Measurements from ENCODE around the gene NCK2.

DNA sequence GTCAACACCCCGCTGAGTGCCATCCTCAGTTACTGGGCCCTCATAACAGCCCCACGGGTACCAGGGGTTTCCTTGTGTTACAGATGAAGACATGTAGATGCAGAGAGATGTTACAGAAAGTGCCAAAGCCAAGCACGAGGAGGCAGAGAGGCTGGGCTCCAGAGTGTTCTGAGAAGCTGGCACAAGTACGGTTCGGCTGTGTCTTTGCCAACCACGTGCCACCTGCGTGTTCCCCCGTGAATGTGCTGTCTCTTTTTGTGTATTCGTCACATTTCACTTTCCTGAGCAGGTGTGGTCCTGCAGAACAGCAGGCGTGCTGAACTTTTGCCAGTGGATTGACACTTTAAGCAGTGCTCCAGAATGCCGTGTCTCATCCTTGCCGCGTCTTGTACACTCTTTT lies 124.6 kb downstream of the NCK2 start:
- TF ChIP-seq, protein P1, sequence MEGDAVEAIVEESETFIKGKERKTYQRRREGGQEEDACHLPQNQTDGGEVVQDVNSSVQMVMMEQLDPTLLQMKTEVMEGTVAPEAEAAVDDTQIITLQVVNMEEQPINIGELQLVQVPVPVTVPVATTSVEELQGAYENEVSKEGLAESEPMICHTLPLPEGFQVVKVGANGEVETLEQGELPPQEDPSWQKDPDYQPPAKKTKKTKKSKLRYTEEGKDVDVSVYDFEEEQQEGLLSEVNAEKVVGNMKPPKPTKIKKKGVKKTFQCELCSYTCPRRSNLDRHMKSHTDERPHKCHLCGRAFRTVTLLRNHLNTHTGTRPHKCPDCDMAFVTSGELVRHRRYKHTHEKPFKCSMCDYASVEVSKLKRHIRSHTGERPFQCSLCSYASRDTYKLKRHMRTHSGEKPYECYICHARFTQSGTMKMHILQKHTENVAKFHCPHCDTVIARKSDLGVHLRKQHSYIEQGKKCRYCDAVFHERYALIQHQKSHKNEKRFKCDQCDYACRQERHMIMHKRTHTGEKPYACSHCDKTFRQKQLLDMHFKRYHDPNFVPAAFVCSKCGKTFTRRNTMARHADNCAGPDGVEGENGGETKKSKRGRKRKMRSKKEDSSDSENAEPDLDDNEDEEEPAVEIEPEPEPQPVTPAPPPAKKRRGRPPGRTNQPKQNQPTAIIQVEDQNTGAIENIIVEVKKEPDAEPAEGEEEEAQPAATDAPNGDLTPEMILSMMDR (IDR thresholded peaks at IDR 0.05; ENCODE audit: low read length), result no peak
- no peak for TF ChIP-seq EZH2 (optimal IDR thresholded peaks at IDR 0.05; ENCODE audit: low read depth, low read length)

Measured in MM.1S (cell line).